ENCODE results near the gene ANAPC16.

- TF ChIP-seq POLR2A (IDR thresholded peaks at IDR 0.05; ENCODE audit: low read depth, low read length), result no peak
- TF ChIP-seq TAF1 (IDR thresholded peaks at IDR 0.05; ENCODE audit: low read depth, low read length), result no peak
- no peak for TF ChIP-seq POLR2AphosphoS5 (IDR thresholded peaks at IDR 0.05; ENCODE audit: low read depth, low read length)
- TF ChIP-seq POU2F2 (IDR thresholded peaks at IDR 0.05; ENCODE audit: low read depth, low read length), result no peak
- no peak for TF ChIP-seq PAX5 (IDR thresholded peaks at IDR 0.05; ENCODE audit: insufficient read depth, low read length, severe bottlenecking)
- TF ChIP-seq SPI1 (IDR thresholded peaks at IDR 0.05; ENCODE audit: low read depth, low read length), result no peak
These were observed 42.6 kb upstream of the ANAPC16 start for GRCh38 chr10:72173262-72173618.

All from GM12891 (cell line).